Neural cell (in vitro differentiated cells): ENCODE data around the gene RCN1. TPM values are rescaled to one million over a fixed set of nuclear protein-coding genes. Genes with fewer than 3 reads are reported as not detected.

Source experiments
- H2AFZ ChIP-seq: fragments of 200-600, 300-800 bp; sonication (generic), shearing (Covaris generic); 2 replicates; pipeline ENCODE4 v1.6.0; 2014; ENCODE audit warnings: low read depth, mild to moderate bottlenecking, antibody characterized with exemption, low read length, moderate library complexity
- H3F3A ChIP-seq: fragments of 200-600 bp; shearing (Covaris generic); 2 replicates; pipeline ENCODE4 v1.6.1; 2016; ENCODE audit warnings: mild to moderate bottlenecking, moderate library complexity, mixed read lengths, antibody characterized with exemption, low read length; ENCODE audit not compliant: insufficient read depth, poor library complexity, severe bottlenecking
- H3K27ac ChIP-seq: fragments of 200-600, 300-800 bp; sonication (generic), shearing (Covaris generic); 2 replicates; pipeline ENCODE4 v1.5.1; 2014; ENCODE audit warnings: mild to moderate bottlenecking, low read length, moderate library complexity
- H3K27me3 ChIP-seq: fragments of 300-800, 200-600 bp; sonication (generic), shearing (Covaris generic); 2 replicates; pipeline ENCODE4 v1.6.0; 2014; ENCODE audit warnings: mild to moderate bottlenecking, low read depth, low read length, moderate library complexity; ENCODE audit not compliant: insufficient read depth
- H3K36me3 ChIP-seq: fragments of 300-800, 200-600 bp; sonication (generic), shearing (Covaris generic); 2 replicates; pipeline ENCODE4 v1.5.1; 2014; ENCODE audit warnings: mild to moderate bottlenecking, antibody characterized with exemption, low read length, moderate library complexity; ENCODE audit not compliant: insufficient read depth
- H3K4me2 ChIP-seq: fragments of 300-800, 200-600 bp; sonication (generic), shearing (Covaris generic); 2 replicates; pipeline ENCODE4 v1.6.0; 2014; ENCODE audit warnings: mild to moderate bottlenecking, low read length
- H3K4me3 ChIP-seq: fragments of 300-800, 200-600 bp; sonication (generic), shearing (Covaris generic); 2 replicates; pipeline ENCODE4 v1.5.1; 2014; ENCODE audit warnings: mild to moderate bottlenecking, low read length, moderate library complexity
- H3K79me2 ChIP-seq: fragments of 200-600 bp; shearing (Covaris generic); replicated peaks from 2 replicates; pipeline ENCODE4 v1.6.0; 2014; ENCODE audit warnings: mild to moderate bottlenecking, low read length, moderate library complexity; ENCODE audit not compliant: insufficient read depth
- H3K9ac ChIP-seq: fragments of 300-800, 200-600 bp; sonication (generic), shearing (Covaris generic); 2 replicates; pipeline ENCODE4 v1.6.1; 2016; ENCODE audit warnings: mild to moderate bottlenecking, low read length, mixed read lengths
- H3K9me2 ChIP-seq: fragments of 200-600 bp; shearing (Covaris generic); 2 replicates; pipeline ENCODE4 v1.6.1; 2016; ENCODE audit warnings: mild to moderate bottlenecking, low read length, mixed read lengths; ENCODE audit not compliant: insufficient read depth
- H3K9me3 ChIP-seq: fragments of 200-600, 300-800 bp; sonication (generic), shearing (Covaris generic); 2 replicates; pipeline ENCODE4 v1.6.1; 2016; ENCODE audit warnings: mild to moderate bottlenecking, mixed run types, low read length, moderate library complexity, mixed read lengths
- H4K20me1 ChIP-seq: fragments of 200-600 bp; shearing (Covaris generic); 2 replicates; pipeline ENCODE4 v1.6.1; 2016; ENCODE audit warnings: mild to moderate bottlenecking, mixed run types; ENCODE audit not compliant: insufficient read depth
- CTCF ChIP-seq: fragments of 450-650 bp; IDR thresholded peaks from 2 replicates; pipeline ENCODE4 v1.5.1; 2014; ENCODE audit warnings: antibody characterized with exemption, mild to moderate bottlenecking, moderate library complexity; ENCODE audit not compliant: poor library complexity, severe bottlenecking
- EP300 ChIP-seq: fragments of 450-650 bp; conservative IDR thresholded peaks from 2 replicates; pipeline ENCODE4 v1.6.1; 2014; ENCODE audit warnings: antibody characterized with exemption, mild to moderate bottlenecking, moderate library complexity; ENCODE audit not compliant: poor library complexity, severe bottlenecking
- EZH2 ChIP-seq: fragments of 200-600, 300-800 bp; shearing (Covaris generic), sonication (generic); IDR thresholded peaks from 2 replicates; pipeline ENCODE4 v1.6.1; 2014; ENCODE audit warnings: antibody characterized with exemption, low read length, borderline replicate concordance, mild to moderate bottlenecking; ENCODE audit not compliant: insufficient read depth, poor library complexity, severe bottlenecking
- MXI1 ChIP-seq: fragments of 450-650 bp; conservative IDR thresholded peaks from 2 replicates; pipeline ENCODE4 v1.6.1; 2014; ENCODE audit warnings: antibody characterized with exemption, mild to moderate bottlenecking; ENCODE audit not compliant: poor library complexity, severe bottlenecking
- POLR2AphosphoS5 ChIP-seq: IDR thresholded peaks from 2 replicates; pipeline ENCODE4 v1.6.1; 2012
- RAD21 ChIP-seq: fragments of 450-650 bp; conservative IDR thresholded peaks from 2 replicates; pipeline ENCODE4 v1.6.1; 2014; ENCODE audit warnings: antibody characterized with exemption, mild to moderate bottlenecking, moderate library complexity
- REST ChIP-seq: IDR thresholded peaks from 2 replicates; pipeline ENCODE4 v1.6.1; 2012; ENCODE audit warnings: borderline replicate concordance
- SMC3 ChIP-seq: fragments of 450-650 bp; conservative IDR thresholded peaks from 2 replicates; pipeline ENCODE4 v1.6.1; 2014; ENCODE audit warnings: antibody characterized with exemption, mild to moderate bottlenecking, moderate library complexity; ENCODE audit not compliant: poor library complexity
- TAF1 ChIP-seq: IDR thresholded peaks from 2 replicates; pipeline ENCODE4 v1.6.1; 2012; ENCODE audit warnings: low read depth
- polyA plus RNA-seq: library from polyadenylated mRNA; depleted of rRNA; stranded (reverse); fragments of >200 nt; gene quantifications from 2 replicates; pipeline ENCODE4 v1.2.3, GENCODE V29; 2014

RCN1 gene
- polyA plus RNA-seq, 1 donor from 2014 or later, result 66.7 TPM

GRCh38 chr11:32045456-32045855 lies 45.4 kb upstream of the RCN1 start:
- TF ChIP-seq RAD21 (no peak), POLR2AphosphoS5 (no peak), SMC3 (no peak), EP300 (no peak), MXI1 (no peak), REST (no peak), EZH2 (no peak), CTCF (no peak), TAF1 (no peak)
- Histone ChIP-seq H3K9me2 (no peaks in the 10 kb centered on the region), H3K9ac (no peak overlapping the region), H2AFZ (no peak overlapping the region), H3K9me3 (no peaks in the 10 kb centered on the region), H3K27ac (no peak overlapping the region), H4K20me1 (no peaks in the 10 kb centered on the region), H3K36me3 (no peaks in the 10 kb centered on the region), H3K27me3 (no peaks in the 10 kb centered on the region), H3K79me2 (no peaks in the 10 kb centered on the region), H3F3A (no peaks in the 10 kb centered on the region), H3K4me3 (no peak overlapping the region), H3K4me2 (no peak overlapping the region)

GRCh38 chr11:32050264-32050663 lies 40.6 kb upstream of the RCN1 start:
- Histone ChIP-seq H3K9me3 (no peaks in the 10 kb centered on the region), H3K27me3 (no peaks in the 10 kb centered on the region), H3K79me2 (no peaks in the 10 kb centered on the region), H3K36me3 (no peaks in the 10 kb centered on the region), H3F3A (no peaks in the 10 kb centered on the region), H4K20me1 (no peaks in the 10 kb centered on the region), H3K27ac (no peak overlapping the region), H3K9ac (no peak overlapping the region), H3K9me2 (no peaks in the 10 kb centered on the region), H2AFZ (no peak overlapping the region), H3K4me2 (no peak overlapping the region), H3K4me3 (no peak overlapping the region)
- TF ChIP-seq REST, result no peak
